NCI-H1694 (cell line): Measurements from ENCODE around the gene MYO3B.
"Not testable (repeated sequence)": the region's sequence is repeated elsewhere in the genome, so short reads cannot be mapped to it uniquely, and the experiment has no call there.

Experiments used
- DNase-seq: peaks from one replicate; lab custom pipeline; 2025; lab: John Stamatoyannopoulos, UW

Gene MYO3B

GRCh38 chr2:170512266-170512665 is 334.3 kb downstream of the MYO3B start:
- DNase-seq, result no peak

DNA sequence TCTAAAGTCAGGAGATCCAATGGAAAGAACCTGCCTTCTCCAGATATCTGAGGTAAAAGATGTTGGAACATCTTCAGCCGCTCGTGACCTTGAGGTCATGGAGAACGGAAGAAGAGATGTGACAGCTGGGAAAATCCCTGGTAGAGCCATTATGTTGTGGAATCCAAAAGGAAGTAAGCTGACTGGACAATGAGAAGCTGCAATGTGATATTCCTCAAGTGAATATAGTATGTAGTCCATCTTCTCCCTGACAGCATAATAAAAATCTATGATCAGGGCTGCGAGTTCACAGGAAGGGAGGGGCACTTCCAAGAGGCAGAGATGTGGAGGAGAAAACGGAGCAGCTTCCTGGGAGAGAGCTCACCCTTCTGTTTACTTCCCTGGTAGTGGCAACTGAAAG is 336.2 kb downstream of the MYO3B start:
- no peak for DNase-seq

DNA sequence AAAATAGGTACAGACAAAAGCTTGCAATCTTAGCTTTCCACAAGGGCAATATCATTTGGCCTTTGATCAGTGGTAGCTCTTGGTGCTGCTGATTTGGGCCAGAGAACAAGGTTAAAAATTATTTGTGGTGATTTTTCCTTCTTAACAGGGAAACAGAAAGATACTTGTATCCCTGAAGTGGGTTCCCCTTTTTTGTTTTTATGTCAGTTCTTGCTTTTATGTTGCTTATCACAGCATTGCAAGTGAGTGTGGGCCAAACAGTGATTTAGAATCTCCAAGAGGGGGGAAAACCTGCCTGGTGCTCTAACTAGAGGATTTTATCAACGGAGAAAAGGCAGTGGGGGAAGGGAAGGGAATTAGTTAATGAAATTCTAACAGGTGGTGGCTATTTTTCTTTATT is 339.6 kb downstream of the MYO3B start:
- no peak for DNase-seq

DNA sequence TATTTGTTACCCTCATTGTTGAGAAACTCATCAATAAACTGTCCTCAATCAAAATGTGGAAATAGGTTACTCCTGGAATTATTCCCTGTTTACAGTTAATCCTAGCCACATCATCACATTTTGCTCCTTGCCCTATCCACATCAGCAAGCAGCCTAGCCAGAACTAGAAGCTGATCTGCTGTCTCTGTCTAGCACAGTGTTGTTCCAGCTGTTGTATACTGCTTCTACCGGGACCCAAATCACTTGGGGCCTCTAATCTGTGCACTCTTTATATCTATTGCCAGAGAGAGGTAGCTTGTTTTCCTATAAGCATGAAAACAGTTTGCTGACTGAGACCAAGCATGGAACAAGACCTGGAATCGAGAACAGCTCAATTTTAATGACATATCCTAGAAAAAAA is 341.0 kb downstream of the MYO3B start:
- no peak for DNase-seq

DNA sequence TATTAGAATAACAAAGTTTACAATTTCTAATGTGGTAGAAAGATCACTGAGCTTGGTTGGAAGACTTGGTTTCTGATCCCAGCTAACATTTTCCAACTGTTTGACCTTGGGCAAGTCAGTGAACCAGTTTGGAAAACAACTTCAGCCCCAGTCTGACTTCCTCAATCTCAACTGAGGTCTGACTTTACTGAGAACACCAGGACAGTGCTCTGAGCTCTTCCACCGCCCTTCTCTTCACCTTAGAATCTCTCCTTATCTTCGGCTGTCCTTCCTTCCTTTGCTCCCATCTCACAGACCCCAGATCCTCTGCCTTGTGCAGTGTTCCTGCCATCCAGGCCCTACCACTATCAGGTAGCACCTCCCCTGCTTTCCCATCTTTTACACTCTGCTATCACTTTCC is 343.4 kb downstream of the MYO3B start:
- DNase-seq, result no peak

- DNase-seq, result no peak
Measured at GRCh38 chr2:170523506-170523905, 345.6 kb downstream of the MYO3B start.

- no peak for DNase-seq
Measured at GRCh38 chr2:170524828-170525565, 347.1 kb downstream of the MYO3B start.

DNA sequence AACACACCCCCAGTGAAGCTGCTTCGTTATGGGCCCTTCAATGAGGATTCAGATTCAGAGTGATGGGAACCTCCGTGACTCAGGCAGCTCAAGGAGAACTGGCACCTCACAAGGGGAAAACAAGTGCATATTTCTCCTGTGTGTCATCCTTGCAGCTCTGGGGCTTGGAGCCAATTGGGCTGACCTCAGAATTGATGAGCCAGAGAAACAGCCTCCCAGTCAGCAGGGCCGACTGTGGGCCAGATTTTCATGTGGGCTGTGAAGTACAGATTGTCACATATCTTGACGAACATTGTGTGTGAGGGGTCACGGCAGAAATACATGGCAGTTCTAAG is 347.6 kb downstream of the MYO3B start:
- DNase-seq, result no peak

DNA sequence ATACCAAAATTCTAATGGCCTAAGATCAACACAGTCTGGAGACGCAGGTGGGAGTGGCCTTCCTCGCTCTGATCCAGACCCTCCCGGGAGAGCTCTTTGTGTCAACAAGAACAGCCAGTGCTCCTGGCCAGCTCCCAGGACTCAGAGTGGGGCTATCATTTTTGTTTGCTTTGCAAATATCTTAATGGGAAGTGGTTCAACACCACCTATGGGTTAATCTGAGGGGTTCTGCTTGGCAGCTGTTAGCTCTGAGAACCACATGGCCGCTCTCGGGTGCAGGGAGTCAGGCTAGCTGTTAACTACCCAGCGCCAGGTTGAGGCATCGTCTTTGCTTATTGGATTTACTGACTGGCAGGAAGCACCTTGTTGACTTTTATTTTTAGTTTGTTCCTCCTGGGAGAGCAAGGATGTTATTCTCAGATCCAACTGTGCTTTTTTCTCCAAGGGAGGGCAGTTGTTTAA is 352.4 kb downstream of the MYO3B start:
- DNase-seq, result peak; percentile 96

DNA sequence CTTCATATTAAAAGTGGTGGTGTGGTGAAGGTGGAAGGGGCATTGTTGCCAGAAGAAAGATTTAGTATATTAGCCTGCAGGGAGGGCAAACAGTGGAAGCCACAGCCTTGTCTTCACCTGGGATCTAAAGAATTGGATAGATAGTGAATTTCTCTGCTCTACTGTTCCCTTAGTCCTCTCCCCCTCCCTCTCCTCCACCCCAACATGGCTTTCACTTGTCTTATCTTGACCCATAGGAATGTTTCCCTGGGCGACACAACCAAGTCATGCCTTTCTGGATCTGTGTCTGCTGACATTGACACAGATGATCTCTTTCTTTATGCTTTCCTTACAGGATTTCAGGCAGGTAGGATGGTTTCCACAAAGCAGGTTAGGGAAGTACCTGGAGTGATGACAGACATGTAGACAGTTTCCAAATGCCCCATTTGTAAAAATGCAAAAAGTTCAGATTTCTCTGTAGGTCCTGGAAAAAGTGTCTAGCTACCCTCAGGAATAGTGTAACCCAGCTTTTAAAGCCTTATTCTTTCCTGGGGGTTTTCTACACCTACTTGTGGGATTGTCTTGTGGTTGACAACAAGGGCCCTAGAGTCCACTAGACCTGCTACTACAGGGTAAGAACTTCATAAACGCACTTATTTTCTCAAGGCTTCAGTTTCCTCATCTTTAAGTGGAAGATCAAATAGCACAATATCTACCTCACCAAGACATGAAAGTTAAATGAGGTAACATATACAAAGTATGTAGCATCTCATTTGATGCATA is 353.0 kb downstream of the MYO3B start:
- DNase-seq, result no peak

DNA sequence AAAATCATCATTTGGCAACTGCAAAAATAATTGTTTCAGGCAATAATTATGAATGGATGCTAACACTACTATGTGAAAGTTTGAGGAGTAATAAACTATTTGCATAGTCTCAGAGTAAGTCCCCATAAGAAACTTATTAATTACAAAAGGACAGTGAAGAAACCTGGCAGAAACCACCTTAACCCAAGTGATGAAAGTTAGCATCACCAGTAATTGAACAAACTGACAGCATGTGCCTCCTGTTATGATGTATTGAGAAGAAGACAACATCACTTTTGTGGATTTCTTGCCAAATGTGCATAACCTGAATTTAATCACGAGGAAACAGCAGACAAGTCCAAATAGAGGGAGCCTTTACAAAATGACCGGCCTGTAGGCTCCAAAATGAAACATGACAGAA is 353.9 kb downstream of the MYO3B start:
- no peak for DNase-seq

GRCh38 chr2:170533156-170533555 is 355.2 kb downstream of the MYO3B start:
- no peak for DNase-seq

- no peak for DNase-seq
Measured at GRCh38 chr2:170535552-170535951, 357.6 kb downstream of the MYO3B start.

DNA sequence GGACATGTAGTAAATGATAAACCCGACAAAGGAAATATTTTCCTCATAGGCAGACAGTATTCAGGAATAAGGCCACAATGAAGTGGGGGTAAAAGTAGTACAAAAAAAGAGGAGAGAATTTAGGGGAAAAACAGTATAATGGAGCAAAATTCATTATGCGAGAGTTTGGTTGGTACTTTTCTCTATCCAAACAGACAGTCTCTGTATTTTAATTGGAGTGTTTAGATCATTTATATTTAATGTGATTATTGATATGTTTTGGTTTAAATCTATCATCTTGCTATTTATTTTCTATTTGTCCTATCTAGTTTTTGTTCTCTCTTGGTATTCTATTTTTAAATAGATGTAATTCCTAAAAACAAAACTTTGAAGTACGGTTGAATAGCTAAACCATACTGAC is 366.9 kb downstream of the MYO3B start:
- DNase-seq, result no peak

DNA sequence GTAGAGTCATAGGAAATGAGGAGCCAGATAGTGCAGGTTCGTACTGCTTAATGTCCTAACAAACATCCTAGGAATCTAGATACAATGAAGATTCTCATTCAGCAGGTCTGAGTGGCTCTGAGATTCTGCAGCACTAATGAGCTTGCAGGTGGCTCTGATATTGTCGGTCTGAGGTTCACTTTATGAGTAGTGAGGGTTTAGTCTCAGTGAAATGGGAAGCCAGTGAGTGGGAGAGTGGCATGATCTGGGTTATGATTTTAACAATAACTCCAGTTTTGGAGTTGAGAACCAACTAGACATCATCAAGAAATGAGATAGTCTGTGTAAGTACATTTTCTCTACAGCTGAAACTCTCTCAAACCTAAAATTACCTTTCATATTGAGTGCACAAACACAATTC is 370.4 kb downstream of the MYO3B start:
- DNase-seq, result no peak

- no peak for DNase-seq
Measured at GRCh38 chr2:170550501-170550900, 372.6 kb downstream of the MYO3B start.

- not testable (repeated sequence) for DNase-seq
Measured at GRCh38 chr2:170551899-170552298, 374.0 kb downstream of the MYO3B start.

DNA sequence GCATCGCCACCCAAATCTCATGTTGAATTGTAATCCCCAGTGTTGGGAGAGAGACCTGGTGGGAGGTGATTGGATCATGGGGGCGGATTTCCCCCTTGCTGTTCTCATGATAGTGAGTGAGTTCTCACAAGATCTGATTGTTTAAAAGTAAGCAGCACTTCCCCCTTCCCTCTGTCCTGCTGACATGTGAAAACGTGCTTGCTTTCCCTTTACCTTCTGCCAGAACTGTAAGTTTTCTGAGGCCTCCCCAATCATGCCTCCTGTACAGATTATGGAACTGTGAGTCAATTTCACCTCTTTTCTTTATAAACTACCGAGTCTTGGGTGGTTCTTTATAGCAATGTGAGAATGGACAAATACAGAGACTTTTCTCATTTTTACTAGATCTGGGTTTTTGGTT is 375.8 kb downstream of the MYO3B start:
- DNase-seq, result no peak

- no peak for DNase-seq
Measured at GRCh38 chr2:170554278-170554955, 376.5 kb downstream of the MYO3B start.

DNA sequence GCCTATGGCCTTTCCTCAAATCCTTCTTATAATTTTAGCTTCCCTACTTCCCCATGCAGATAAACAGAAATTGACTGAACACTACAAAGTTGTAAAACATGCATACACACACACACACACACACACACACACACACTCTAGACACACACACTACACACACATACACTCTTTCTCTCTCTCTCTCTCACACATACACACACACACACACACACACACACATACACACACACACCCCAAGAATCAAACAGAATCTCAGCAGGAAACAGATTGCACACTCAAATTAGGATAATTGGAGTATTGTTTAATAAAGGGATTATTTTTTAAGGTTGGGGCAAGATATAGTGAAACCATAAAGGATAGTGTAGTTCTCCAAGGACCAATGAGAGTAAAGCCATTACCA is 385.0 kb downstream of the MYO3B start:
- no peak for DNase-seq

DNA sequence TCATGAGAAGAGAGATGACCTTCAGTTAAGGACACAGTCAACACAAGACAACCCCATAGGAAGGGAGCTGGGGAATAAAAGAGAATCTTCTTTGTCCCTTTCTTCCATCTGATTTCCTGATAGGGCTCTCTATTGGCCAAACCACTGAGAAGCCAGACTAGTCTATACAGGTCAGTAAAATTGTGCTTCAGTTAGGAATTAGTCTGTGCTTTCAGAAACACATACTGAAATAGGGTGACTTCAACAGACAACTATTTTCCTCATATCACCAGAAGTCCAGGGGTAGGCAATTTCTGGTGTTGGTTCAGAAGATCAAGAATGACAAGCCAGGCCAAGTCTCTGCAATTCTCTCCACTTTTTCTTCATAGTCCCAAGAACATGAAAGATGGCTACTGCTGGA is 385.5 kb downstream of the MYO3B start:
- no peak for DNase-seq

DNA sequence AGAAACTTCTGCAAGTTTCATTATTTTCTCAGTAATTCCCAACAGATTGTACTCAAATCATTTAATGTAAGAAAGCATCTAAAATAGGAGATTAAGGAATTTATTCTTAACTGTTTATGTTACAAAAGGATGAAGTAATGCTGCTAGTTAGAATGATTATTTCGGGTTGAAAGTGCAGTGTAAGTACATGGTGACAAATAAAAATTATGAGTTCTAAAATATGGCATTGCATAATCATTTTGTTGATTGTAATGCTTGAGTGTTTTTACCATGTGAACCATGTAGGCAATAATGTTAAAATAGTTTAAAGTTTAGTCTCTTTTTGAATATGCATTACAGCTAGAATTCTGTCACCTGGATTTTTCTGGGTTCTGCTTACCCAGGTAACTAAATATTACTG is 388.2 kb downstream of the MYO3B start:
- no peak for DNase-seq

- no peak for DNase-seq
Measured at GRCh38 chr2:170567429-170567828, 389.5 kb downstream of the MYO3B start.
